CD14-positive monocyte (primary cell): ENCODE data around the gene LDB3. TPM values are rescaled to one million over a fixed set of nuclear protein-coding genes. Genes with fewer than 3 reads are reported as not detected.

ENCODE experiments used
- DNase-seq, 3 donors: peaks; one replicate each; pipeline ENCODE4 v3.0.0-alpha.2; 2011 to 2022
- H2AFZ ChIP-seq: 2 replicates; pipeline ENCODE4 v1.6.0; 2012; ENCODE audit warnings: mild to moderate bottlenecking, low read depth, low read length, inconsistent platforms; ENCODE audit not compliant: insufficient read depth, poor library complexity, severe bottlenecking
- H3K27ac ChIP-seq, 2 donors: 1 replicate in 1 of 2; 2 replicates in 1 of 2; pipeline ENCODE4 v1.5.1; 2012 to 2013; ENCODE audit warnings: low read length in 2 of 2, control low read depth in 1 of 2, inconsistent platforms in 1 of 2, low read depth in 1 of 2, mild to moderate bottlenecking in 1 of 2
- H3K27me3 ChIP-seq, 2 donors: one replicate each; pipeline versions ENCODE4 v1.6.0 to v1.6.1; 2011 to 2013; ENCODE audit warnings: low read length in 2 of 2; ENCODE audit not compliant: control insufficient read depth in 2 of 2, insufficient read depth in 2 of 2
- H3K36me3 ChIP-seq, 2 donors: replicated peaks in 1 of 2; 1 replicate in 1 of 2; 2 replicates in 1 of 2; pipeline versions ENCODE4 v1.5.1 to v1.6.1; 2012 to 2013; ENCODE audit warnings: low read length in 2 of 2, control low read depth in 1 of 2, inconsistent platforms in 1 of 2, mild to moderate bottlenecking in 1 of 2; ENCODE audit not compliant: insufficient read depth in 2 of 2, control insufficient read depth in 1 of 2
- H3K4me1 ChIP-seq, 2 donors: 1 replicate in 1 of 2; 2 replicates in 1 of 2; pipeline versions ENCODE4 v1.5.1 to v1.6.1; 2012 to 2013; ENCODE audit warnings: low read length in 2 of 2, control low read depth in 1 of 2, inconsistent platforms in 1 of 2, mild to moderate bottlenecking in 1 of 2, moderate library complexity in 1 of 2; ENCODE audit not compliant: insufficient read depth in 2 of 2, control insufficient read depth in 1 of 2
- H3K4me2 ChIP-seq: replicated peaks from 2 replicates; pipeline ENCODE3; 2012; ENCODE audit warnings: low read length, moderate library complexity, mild to moderate bottlenecking; ENCODE audit not compliant: poor library complexity, severe bottlenecking; ENCODE audit errors: extremely low read depth
- H3K4me3 ChIP-seq, 3 experiments: fragments of 200-600 bp in 1 of 3; sonication (generic) in 1 of 3; replicated peaks in 1 of 3; 1 replicate in 2 of 3; 2 replicates in 1 of 3; pipeline ENCODE4 v1.5.1; 2011 to 2013; ENCODE audit warnings: low read length in 3 of 3, mild to moderate bottlenecking in 3 of 3, control low read depth in 2 of 3, low read depth in 2 of 3, inconsistent platforms in 1 of 3, moderate library complexity in 1 of 3
- H3K79me2 ChIP-seq: 2 replicates; pipeline ENCODE4 v1.6.0; 2012; ENCODE audit warnings: mild to moderate bottlenecking, control low read depth, inconsistent platforms, low read length, moderate library complexity; ENCODE audit not compliant: insufficient read depth
- H3K9ac ChIP-seq: 2 replicates; pipeline ENCODE4 v1.6.0; 2017; ENCODE audit warnings: low read length, mild to moderate bottlenecking; ENCODE audit not compliant: insufficient read depth, poor library complexity, severe bottlenecking
- H3K9me3 ChIP-seq, 2 donors: replicated peaks in 1 of 2; 1 replicate in 1 of 2; 2 replicates in 1 of 2; pipeline versions ENCODE4 v1.5.1 to v1.6.1; 2012 to 2013; ENCODE audit warnings: low read length in 2 of 2, control low read depth in 1 of 2; ENCODE audit not compliant: control insufficient read depth in 1 of 2, insufficient read depth in 1 of 2
- H4K20me1 ChIP-seq: 2 replicates; pipeline ENCODE4 v1.6.0; 2012; ENCODE audit warnings: mild to moderate bottlenecking, low read length, control low read depth, moderate library complexity; ENCODE audit not compliant: insufficient read depth
- H3K27ac Mint-ChIP-seq, 7 donors: one replicate each; pipeline ENCODE4 v1.8.0; 2020; ENCODE audit warnings: mild to moderate bottlenecking in 7 of 7, mixed read lengths in 7 of 7, moderate library complexity in 6 of 7, inconsistent platforms in 2 of 7
- H3K27me3 Mint-ChIP-seq, 3 donors: one replicate each; pipeline ENCODE4 v1.8.0; 2021 to 2022; ENCODE audit warnings: low read depth in 3 of 3, mild to moderate bottlenecking in 3 of 3, mixed read lengths in 3 of 3, moderate library complexity in 3 of 3, inconsistent platforms in 1 of 3
- H3K36me3 Mint-ChIP-seq, 2 donors: one replicate each; pipeline ENCODE4 v1.8.0; 2020; ENCODE audit warnings: mixed read lengths in 2 of 2, inconsistent platforms in 1 of 2, mild to moderate bottlenecking in 1 of 2
- H3K4me1 Mint-ChIP-seq: one replicate; pipeline ENCODE4 v1.8.0; 2020; ENCODE audit warnings: mild to moderate bottlenecking, mixed read lengths
- H3K4me3 Mint-ChIP-seq, 2 donors: one replicate each; pipeline ENCODE4 v1.8.0; 2020; ENCODE audit warnings: mild to moderate bottlenecking in 2 of 2, mixed read lengths in 2 of 2, moderate library complexity in 1 of 2
- H3K9me3 Mint-ChIP-seq, 7 donors: one replicate each; pipeline ENCODE4 v1.8.0; 2020 to 2022; ENCODE audit warnings: mixed read lengths in 7 of 7, mild to moderate bottlenecking in 6 of 7, moderate library complexity in 6 of 7, inconsistent platforms in 2 of 7
- WGBS: methylation state at CpG from one replicate; pipeline ENCODE4 v1.1.5; 2013; ENCODE audit warnings: missing lambda C conversion rate; ENCODE audit not compliant: insufficient coverage; 5-methylcytosine and 5-hydroxymethylcytosine counted together
- intact Hi-C, 2 donors: fragments of 100-400 bp; cut with micrococcal nuclease; formaldehyde crosslinking; loops; one replicate each; pipeline versions ENCODE4 v1.15.0 to v1.15.1; 2023
- polyA plus RNA-seq, 3 donors: library from polyadenylated mRNA; depleted of rRNA in 1 of 3; unstranded in 2 of 3; stranded (reverse) in 1 of 3; fragments of 300-500 nt in 2 of 3; fragments of >200 nt in 1 of 3; fragmentation: Illumina TruSeq in 2 of 3; gene quantifications; 1 replicate in 2 of 3; 2 replicates in 1 of 3; pipeline ENCODE4 v1.2.3, GENCODE V29; 2012 to 2021
- TF ChIP-seq, protein P1 (sequence below): fragments of 200-600 bp; IDR thresholded peaks from one replicate; pipeline ENCODE4 v1.8.0; 2022; ENCODE audit warnings: antibody characterized with exemption, mild to moderate bottlenecking

Gene LDB3
- polyA plus RNA-seq, 3 donors, result not detected

DNA sequence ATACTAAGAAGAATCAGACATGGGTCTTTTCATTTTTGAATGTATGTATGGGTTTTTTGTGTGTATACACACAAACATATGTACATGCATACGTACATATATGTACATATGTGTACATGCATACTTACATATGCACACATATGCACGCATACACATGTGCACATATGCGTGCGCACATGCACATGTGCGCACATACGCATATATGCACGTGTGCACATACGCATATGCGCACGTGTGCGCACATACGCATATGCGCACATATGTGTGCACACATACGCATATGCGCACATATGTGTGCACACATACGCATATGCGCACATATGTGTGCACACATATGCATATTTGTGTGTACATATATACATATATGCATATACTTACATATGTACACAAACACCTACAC lies 83.2 kb downstream of the LDB3 start:
- Mint-ChIP-seq H3K36me3 (peaks cover 0 to 2% of the 10 kb centered on the region in 2 donors), H3K4me1 (peaks cover 7% of the 10 kb centered on the region), H3K27ac (no peak overlapping the region), H3K4me3 (no peak overlapping the region), H3K9me3 (peaks cover 0 to 7% (median 4%) of the 10 kb centered on the region in 7 donors), H3K27me3 (peaks cover 37 to 52% (median 39%) of the 10 kb centered on the region in 3 donors)
- Histone ChIP-seq H4K20me1 (no peaks in the 10 kb centered on the region), H2AFZ (no peak overlapping the region), H3K79me2 (no peaks in the 10 kb centered on the region), H3K4me2 (no peak overlapping the region), H3K27me3 (peaks cover 19 to 38% of the 10 kb centered on the region in 2 donors), H3K27ac (no peak overlapping the region), H3K36me3 (no peaks in the 10 kb centered on the region), H3K4me3 (no peak overlapping the region), H3K9me3 (peaks cover 0 to 3% of the 10 kb centered on the region in 2 donors), H3K9ac (no peak overlapping the region), H3K4me1 (peaks cover 7 to 9% of the 10 kb centered on the region in 2 donors)
- no peak for DNase-seq
- intact Hi-C loops, result no loop called here
- 96% methylated on average over 12 of the region's 17 CpGs for WGBS
- TF ChIP-seq, protein P1, sequence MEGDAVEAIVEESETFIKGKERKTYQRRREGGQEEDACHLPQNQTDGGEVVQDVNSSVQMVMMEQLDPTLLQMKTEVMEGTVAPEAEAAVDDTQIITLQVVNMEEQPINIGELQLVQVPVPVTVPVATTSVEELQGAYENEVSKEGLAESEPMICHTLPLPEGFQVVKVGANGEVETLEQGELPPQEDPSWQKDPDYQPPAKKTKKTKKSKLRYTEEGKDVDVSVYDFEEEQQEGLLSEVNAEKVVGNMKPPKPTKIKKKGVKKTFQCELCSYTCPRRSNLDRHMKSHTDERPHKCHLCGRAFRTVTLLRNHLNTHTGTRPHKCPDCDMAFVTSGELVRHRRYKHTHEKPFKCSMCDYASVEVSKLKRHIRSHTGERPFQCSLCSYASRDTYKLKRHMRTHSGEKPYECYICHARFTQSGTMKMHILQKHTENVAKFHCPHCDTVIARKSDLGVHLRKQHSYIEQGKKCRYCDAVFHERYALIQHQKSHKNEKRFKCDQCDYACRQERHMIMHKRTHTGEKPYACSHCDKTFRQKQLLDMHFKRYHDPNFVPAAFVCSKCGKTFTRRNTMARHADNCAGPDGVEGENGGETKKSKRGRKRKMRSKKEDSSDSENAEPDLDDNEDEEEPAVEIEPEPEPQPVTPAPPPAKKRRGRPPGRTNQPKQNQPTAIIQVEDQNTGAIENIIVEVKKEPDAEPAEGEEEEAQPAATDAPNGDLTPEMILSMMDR, result no peak

DNA sequence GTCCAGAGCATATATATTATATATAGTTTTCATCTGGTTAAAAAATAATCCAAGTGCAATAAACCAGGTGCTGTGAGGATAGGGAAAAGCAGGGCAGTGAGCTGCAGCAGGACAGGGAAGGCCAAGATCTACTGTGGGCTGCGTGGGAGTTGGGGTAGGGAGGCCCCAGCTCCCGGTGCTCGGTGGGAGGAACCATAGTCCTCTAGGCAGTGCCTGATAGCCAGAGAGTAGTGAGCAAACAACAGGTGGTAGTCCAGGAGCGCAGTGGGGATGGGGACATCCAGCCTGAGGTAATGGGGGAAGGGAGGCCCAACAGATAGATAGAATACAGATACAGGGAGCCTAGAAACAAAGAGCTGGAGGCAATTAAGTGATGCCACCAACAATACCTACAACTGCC lies 84.0 kb downstream of the LDB3 start:
- H3K27ac ChIP-seq, result no peak overlapping the region
- no peak overlapping the region for H3K4me2 ChIP-seq
- H3K27ac Mint-ChIP-seq, result peak overlapping the region in 1 of 7 donors; percentile 81
- H3K4me3 ChIP-seq, result no peak overlapping the region
- H3K27me3 ChIP-seq, result peaks cover 23 to 43% of the 10 kb centered on the region in 2 donors
- H3K9ac ChIP-seq, result no peak overlapping the region
- H2AFZ ChIP-seq, result no peak overlapping the region
- H4K20me1 ChIP-seq, result no peaks in the 10 kb centered on the region
- no peaks in the 10 kb centered on the region for H3K36me3 ChIP-seq
- H3K4me1 Mint-ChIP-seq, result peaks cover 10% of the 10 kb centered on the region
- 100% methylated on average over 1 of the region's 4 CpGs for WGBS
- intact Hi-C loops, result no loop called here
- TF ChIP-seq, protein P1, result no peak
- H3K9me3 Mint-ChIP-seq, result peaks cover 0 to 11% (median 6%) of the 10 kb centered on the region in 7 donors
- H3K27me3 Mint-ChIP-seq, result peaks cover 38 to 57% (median 40%) of the 10 kb centered on the region in 3 donors
- peaks cover 11 to 14% of the 10 kb centered on the region in 2 donors for H3K4me1 ChIP-seq
- H3K36me3 Mint-ChIP-seq, result peaks cover under 1 to 3% of the 10 kb centered on the region in 2 donors
- peaks cover 3% of the 10 kb centered on the region in 2 donors for H3K9me3 ChIP-seq
- H3K4me3 Mint-ChIP-seq, result no peak overlapping the region
- no peak for DNase-seq
- no peaks in the 10 kb centered on the region for H3K79me2 ChIP-seq
